ENCODE results near the gene PCGF2.

Gene PCGF2

DNA sequence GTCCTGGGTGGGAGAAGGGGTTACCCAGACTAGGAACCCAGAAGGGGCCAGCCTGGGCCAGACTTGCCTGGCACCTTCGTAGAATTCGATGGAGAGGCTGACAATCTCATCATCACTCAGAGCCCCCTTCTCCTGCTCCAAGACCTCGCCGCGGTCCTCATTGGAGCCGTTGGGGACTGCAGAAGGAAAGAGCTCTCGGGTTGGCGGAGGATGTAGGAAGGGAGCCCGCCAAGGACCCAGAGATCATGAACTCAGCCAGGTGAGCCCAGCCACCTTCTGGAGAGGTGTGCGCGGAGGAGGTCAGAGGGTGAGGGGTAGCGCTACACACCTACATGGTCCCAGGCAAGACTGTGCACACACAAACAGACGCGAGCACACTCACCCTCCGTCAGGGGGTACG, 9.4 kb downstream of the PCGF2 start:
- DNase-seq (ENCODE audit: low read depth), result no peak
- H3K4me3 ChIP-seq (ENCODE audit: control insufficient read depth, low read depth, low read length), result no peak overlapping the region
- TF ChIP-seq, protein P1, sequence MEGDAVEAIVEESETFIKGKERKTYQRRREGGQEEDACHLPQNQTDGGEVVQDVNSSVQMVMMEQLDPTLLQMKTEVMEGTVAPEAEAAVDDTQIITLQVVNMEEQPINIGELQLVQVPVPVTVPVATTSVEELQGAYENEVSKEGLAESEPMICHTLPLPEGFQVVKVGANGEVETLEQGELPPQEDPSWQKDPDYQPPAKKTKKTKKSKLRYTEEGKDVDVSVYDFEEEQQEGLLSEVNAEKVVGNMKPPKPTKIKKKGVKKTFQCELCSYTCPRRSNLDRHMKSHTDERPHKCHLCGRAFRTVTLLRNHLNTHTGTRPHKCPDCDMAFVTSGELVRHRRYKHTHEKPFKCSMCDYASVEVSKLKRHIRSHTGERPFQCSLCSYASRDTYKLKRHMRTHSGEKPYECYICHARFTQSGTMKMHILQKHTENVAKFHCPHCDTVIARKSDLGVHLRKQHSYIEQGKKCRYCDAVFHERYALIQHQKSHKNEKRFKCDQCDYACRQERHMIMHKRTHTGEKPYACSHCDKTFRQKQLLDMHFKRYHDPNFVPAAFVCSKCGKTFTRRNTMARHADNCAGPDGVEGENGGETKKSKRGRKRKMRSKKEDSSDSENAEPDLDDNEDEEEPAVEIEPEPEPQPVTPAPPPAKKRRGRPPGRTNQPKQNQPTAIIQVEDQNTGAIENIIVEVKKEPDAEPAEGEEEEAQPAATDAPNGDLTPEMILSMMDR (conservative IDR thresholded peaks at IDR 0.05; ENCODE audit: control insufficient read depth, insufficient read depth, low read depth, low read length), result no peak

DNA sequence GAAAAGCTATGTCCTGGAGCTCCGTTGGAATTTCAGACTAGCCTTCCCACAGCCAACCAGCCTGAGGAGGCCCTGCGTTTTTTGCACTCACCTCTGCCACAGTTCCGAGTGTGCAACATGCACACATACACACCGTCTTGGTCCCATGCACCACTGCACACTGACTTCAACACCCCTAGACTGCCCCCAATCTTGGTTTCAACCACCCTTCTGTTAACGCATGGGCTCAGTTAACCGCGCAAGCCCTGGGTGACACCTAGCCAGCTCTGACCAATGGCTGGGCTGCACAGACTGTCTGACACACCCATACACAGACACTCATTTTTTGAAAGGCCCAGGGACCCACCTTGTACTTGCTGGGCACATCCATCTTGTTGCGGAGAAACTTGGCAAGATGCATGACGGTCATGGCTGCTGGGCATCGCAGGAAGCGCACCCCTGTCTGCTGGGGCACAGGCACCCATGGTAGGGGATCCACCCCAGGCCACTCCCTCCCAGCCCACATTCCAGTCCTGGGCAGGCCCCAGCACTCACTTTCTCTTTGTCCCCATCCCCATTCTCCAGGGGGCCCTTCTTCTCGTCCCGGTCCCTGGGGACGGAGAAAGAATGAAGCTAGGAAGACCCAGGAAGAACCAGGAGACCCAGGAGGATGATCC, 10.0 kb downstream of the PCGF2 start:
- TF ChIP-seq, protein P1 (conservative IDR thresholded peaks at IDR 0.05; ENCODE audit: control insufficient read depth, insufficient read depth, low read depth, low read length), result no peak
- no peak for DNase-seq (ENCODE audit: low read depth)
- H3K4me3 ChIP-seq (ENCODE audit: control insufficient read depth, low read depth, low read length), result no peak overlapping the region

DNA sequence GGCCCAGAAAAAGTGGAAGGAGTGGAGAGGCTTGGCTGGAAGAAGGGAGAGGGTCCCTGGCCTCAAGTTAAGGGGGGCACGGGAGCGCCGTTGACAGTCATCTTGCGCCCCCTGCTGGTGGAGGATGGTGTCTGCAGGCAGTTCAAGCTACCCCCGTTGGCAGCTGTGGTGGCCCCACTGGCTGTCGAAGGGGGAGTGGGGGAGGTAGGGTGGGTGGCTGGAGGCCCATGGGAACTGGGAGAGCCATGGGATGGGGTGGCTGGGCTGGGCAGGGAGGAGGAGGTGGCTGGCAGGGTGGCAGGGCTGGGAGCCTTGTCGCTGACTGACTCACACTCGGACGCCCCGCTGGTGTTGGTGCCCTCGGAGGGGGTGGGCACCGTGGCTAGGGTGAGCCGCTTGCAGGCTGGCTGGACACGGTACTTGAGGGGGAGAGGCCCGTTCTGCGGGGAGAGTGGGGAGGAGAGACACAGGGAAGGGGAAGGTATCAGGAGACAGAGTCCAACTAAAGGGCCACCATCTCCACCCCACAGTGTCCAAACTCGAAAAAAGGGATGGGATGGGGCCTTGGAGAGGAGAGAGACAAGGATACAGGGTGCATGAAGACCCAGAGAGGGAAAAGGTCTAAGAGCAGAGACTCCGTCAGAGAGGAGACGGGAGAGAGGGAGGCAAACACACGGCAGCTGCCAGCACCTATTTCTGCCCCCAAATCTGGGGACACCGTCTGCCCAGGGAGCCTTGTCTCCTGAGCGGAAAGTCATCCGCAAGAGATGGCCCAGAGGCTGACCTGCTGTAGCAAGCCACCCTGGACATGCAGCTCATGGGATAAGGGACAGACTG, 12.8 kb downstream of the PCGF2 start:
- H3K4me3 ChIP-seq (ENCODE audit: control insufficient read depth, low read depth, low read length), result no peak overlapping the region
- DNase-seq (ENCODE audit: low read depth), result no peak
- TF ChIP-seq, protein P1 (conservative IDR thresholded peaks at IDR 0.05; ENCODE audit: control insufficient read depth, insufficient read depth, low read depth, low read length), result peak; percentile 85

DNA sequence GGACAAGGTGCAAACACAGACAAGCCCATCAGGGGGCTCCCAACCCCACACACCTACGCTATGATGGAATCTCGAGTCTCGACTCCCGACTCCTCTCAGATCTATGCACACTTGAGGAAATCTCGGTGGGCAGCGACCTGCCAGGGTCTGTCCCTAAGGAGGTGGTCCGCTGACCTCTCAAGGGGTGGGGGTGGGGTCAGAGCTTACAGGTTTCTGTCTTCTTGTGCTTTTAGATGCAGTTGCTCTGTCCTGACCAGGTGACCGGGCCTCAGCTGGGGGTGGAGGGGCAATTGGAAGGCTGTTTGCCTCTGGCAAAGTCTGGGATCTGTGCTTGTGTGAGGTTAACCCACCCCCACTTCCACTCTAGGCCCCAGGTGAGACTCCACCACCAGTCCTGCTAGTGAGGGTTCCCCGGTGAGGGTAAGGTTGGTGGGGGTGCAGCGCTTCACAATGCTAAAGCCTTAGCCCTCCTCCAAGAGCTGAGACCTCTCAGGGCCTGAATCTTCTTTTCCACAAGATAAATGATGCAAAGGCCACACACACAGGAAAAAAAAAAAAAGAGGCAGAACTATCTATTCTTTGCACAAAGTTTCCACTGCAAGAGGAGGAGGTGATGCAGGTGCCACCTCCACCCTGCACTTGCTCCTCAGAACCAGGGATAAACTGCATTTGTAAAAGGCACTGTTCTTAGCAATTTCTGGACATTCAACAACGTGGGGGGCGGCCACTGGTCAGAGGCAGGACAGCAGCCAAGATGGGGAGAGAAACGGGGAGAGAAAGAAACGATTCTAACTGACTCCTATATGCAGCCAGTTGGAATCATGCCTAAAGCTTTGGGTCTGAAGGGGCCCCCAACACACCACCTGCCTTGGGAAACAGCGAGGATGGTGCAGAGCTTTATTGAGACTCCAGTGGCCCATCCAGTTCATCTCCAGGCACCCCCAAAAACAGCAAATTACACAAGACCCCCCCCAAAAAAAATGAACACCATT, 13.9 kb downstream of the PCGF2 start:
- no peak overlapping the region for H3K4me3 ChIP-seq (ENCODE audit: control insufficient read depth, low read depth, low read length)
- no peak for DNase-seq (ENCODE audit: low read depth)
- TF ChIP-seq, protein P1 (conservative IDR thresholded peaks at IDR 0.05; ENCODE audit: control insufficient read depth, insufficient read depth, low read depth, low read length), result peak; percentile 18

DNA sequence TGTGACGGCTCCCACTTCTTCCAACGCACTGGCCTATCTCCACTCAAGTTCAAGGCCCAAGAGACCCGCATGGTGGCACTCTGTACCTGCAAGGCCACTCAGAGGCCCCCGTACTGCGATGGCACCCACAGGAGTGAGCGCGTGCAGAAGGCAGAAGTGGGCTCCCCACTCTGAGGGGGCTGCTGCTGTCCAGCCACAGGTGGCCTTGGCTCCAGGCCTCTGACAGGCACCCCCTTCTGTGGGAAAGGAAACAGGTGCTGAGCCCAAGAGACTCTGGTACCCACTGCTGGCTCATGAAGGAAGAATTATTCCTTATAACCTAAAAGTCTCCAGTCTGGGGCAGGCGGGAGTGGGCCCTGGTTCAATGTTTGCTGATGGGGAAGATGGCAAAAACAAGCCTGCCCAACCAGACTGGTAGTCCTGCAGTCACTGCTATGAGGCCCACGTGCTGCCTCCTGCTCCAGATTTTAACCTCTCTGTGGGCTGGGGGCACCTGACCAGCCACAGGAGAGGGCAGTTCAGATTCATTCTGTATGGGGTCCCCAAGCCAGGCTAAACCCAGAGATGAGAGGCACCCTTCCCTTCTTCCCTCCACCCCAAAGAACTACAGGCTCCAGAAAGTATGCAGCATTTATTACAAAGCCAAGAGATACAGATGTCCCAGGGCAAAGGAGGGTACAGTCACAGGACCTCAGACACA, 14.7 kb downstream of the PCGF2 start:
- DNase-seq (ENCODE audit: low read depth), result no peak
- H3K4me3 ChIP-seq (ENCODE audit: control insufficient read depth, low read depth, low read length), result no peak overlapping the region
- TF ChIP-seq, protein P1 (conservative IDR thresholded peaks at IDR 0.05; ENCODE audit: control insufficient read depth, insufficient read depth, low read depth, low read length), result no peak
